ENCODE measurements around the gene GRIN2A. TPM values are rescaled to one million over a fixed set of nuclear protein-coding genes. Genes with fewer than 3 reads are reported as not detected.

Gene GRIN2A
- total RNA-seq, 1 donor from 2014 or later: 6.8 TPM

- peaks cover 3% of the 10 kb centered on the region for H3K27me3 Mint-ChIP-seq (ENCODE audit: unreplicated experiment)
- H3K36me3 Mint-ChIP-seq (ENCODE audit: unreplicated experiment): no peaks in the 10 kb centered on the region
- TF ChIP-seq, protein P1, sequence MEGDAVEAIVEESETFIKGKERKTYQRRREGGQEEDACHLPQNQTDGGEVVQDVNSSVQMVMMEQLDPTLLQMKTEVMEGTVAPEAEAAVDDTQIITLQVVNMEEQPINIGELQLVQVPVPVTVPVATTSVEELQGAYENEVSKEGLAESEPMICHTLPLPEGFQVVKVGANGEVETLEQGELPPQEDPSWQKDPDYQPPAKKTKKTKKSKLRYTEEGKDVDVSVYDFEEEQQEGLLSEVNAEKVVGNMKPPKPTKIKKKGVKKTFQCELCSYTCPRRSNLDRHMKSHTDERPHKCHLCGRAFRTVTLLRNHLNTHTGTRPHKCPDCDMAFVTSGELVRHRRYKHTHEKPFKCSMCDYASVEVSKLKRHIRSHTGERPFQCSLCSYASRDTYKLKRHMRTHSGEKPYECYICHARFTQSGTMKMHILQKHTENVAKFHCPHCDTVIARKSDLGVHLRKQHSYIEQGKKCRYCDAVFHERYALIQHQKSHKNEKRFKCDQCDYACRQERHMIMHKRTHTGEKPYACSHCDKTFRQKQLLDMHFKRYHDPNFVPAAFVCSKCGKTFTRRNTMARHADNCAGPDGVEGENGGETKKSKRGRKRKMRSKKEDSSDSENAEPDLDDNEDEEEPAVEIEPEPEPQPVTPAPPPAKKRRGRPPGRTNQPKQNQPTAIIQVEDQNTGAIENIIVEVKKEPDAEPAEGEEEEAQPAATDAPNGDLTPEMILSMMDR (IDR thresholded peaks at IDR 0.05; ENCODE audit: partially characterized antibody, unreplicated experiment): no peak
- H3K4me3 Mint-ChIP-seq (ENCODE audit: unreplicated experiment): no peak overlapping the region
- H3K9me3 Mint-ChIP-seq (ENCODE audit: unreplicated experiment): no peaks in the 10 kb centered on the region
- no peak overlapping the region for H3K27ac Mint-ChIP-seq (ENCODE audit: unreplicated experiment)
- DNase-seq: no peak
- H3K4me1 Mint-ChIP-seq (ENCODE audit: low read depth, unreplicated experiment): peaks cover 24% of the 10 kb centered on the region
Measured at GRCh38 chr16:10226141-10226986, 44.1 kb upstream of the GRIN2A start.

DNA sequence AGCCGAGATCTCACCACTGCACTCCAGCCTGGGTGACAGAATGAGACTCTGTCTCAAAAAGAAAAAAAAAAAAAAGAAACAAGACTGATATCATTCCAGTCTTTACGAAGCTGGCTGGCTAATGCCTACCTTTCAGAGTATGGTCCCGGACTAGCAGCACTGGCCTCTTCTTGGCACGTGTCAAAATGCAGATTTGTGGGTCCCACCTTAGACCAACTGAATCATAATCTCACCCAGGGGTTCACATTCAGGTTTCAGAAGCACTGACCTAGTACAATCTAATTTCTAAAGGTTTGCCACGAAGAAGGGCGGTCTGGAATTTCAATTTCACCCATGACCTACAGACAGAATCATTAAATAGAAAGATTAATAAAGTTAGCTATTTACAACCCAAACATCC is 43.4 kb upstream of the GRIN2A start:
- Mint-ChIP-seq H3K36me3 (ENCODE audit: unreplicated experiment) (no peaks in the 10 kb centered on the region), H3K4me3 (ENCODE audit: unreplicated experiment) (no peak overlapping the region), H3K4me1 (ENCODE audit: low read depth, unreplicated experiment) (peaks cover 24% of the 10 kb centered on the region), H3K27me3 (ENCODE audit: unreplicated experiment) (peaks cover 3% of the 10 kb centered on the region), H3K27ac (ENCODE audit: unreplicated experiment) (no peak overlapping the region), H3K9me3 (ENCODE audit: unreplicated experiment) (no peaks in the 10 kb centered on the region)
- TF ChIP-seq, protein P1 (IDR thresholded peaks at IDR 0.05; ENCODE audit: partially characterized antibody, unreplicated experiment): no peak
- no peak for DNase-seq

DNA sequence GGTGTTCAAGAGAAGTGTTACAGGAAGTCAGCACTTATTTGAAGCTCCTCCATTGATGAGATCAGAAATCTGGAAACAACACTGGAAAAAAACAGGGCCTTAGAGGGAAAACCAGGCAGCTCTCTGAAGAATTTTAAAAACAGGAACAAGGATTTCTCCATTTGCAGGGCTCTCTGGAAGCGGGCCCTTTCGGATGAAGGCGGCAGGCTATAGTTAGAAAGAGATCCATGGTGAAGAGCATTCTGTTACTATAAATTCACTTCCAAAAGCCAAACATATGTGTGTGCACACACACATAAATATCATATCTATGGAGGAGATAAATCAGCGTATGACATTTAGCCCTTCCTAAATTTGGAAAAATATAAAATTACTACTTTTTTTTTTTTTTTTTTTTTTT is 42.6 kb upstream of the GRIN2A start:
- peaks cover 3% of the 10 kb centered on the region for H3K27me3 Mint-ChIP-seq (ENCODE audit: unreplicated experiment)
- no peak overlapping the region for H3K27ac Mint-ChIP-seq (ENCODE audit: unreplicated experiment)
- TF ChIP-seq, protein P1 (IDR thresholded peaks at IDR 0.05; ENCODE audit: partially characterized antibody, unreplicated experiment): no peak
- DNase-seq: no peak
- H3K4me1 Mint-ChIP-seq (ENCODE audit: low read depth, unreplicated experiment): peaks cover 24% of the 10 kb centered on the region
- no peaks in the 10 kb centered on the region for H3K36me3 Mint-ChIP-seq (ENCODE audit: unreplicated experiment)
- no peaks in the 10 kb centered on the region for H3K9me3 Mint-ChIP-seq (ENCODE audit: unreplicated experiment)
- H3K4me3 Mint-ChIP-seq (ENCODE audit: unreplicated experiment): no peak overlapping the region

DNA sequence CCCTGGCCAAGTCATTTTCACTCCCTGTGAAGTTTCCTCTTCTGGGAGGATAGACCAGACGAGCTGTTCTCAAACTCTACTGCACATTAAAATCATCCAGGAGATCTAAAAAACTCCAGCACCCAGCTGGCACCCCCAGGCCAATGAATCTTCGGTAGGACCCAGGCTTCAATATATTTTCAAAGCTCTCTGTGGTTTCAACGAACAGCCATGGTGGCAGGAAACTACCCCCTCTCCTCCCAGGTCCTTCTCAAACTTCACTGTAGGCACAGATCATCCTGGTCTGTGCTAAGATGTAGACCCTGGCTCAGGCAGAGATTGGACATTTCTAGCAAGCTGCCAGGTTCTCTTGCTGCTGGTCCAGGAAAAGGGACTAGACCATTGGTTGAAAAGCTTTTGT is 38.7 kb upstream of the GRIN2A start:
- H3K4me3 Mint-ChIP-seq (ENCODE audit: unreplicated experiment): no peak overlapping the region
- no peak overlapping the region for H3K27ac Mint-ChIP-seq (ENCODE audit: unreplicated experiment)
- TF ChIP-seq, protein P1 (IDR thresholded peaks at IDR 0.05; ENCODE audit: partially characterized antibody, unreplicated experiment): no peak
- H3K27me3 Mint-ChIP-seq (ENCODE audit: unreplicated experiment): peaks cover 2% of the 10 kb centered on the region
- peaks cover 5% of the 10 kb centered on the region for H3K9me3 Mint-ChIP-seq (ENCODE audit: unreplicated experiment)
- H3K36me3 Mint-ChIP-seq (ENCODE audit: unreplicated experiment): no peaks in the 10 kb centered on the region
- peaks cover under 1% of the 10 kb centered on the region for H3K4me1 Mint-ChIP-seq (ENCODE audit: low read depth, unreplicated experiment)
- no peak for DNase-seq

GRCh38 chr16:10219742-10220141 is 37.5 kb upstream of the GRIN2A start:
- Mint-ChIP-seq H3K4me3 (ENCODE audit: unreplicated experiment) (no peak overlapping the region), H3K4me1 (ENCODE audit: low read depth, unreplicated experiment) (no peaks in the 10 kb centered on the region), H3K9me3 (ENCODE audit: unreplicated experiment) (peaks cover 5% of the 10 kb centered on the region), H3K36me3 (ENCODE audit: unreplicated experiment) (no peaks in the 10 kb centered on the region), H3K27ac (ENCODE audit: unreplicated experiment) (no peak overlapping the region), H3K27me3 (ENCODE audit: unreplicated experiment) (peaks cover 2% of the 10 kb centered on the region)
- TF ChIP-seq, protein P1 (IDR thresholded peaks at IDR 0.05; ENCODE audit: partially characterized antibody, unreplicated experiment): no peak
- DNase-seq: no peak

Data from glutamatergic neuron (in vitro differentiated cells).